LNCaP clone FGC (cell line): ENCODE results near the gene PRIM2.
"Not testable (repeated sequence)": the region's sequence is repeated elsewhere in the genome, so short reads cannot be mapped to it uniquely, and the experiment has no call there.

Experiments used
- DNase-seq: peaks from one replicate; pipeline ENCODE4 v3.0.0-alpha.2; 2011; ENCODE audit warnings: low read depth
- H3K4me3 ChIP-seq: 2 replicates; pipeline ENCODE4 v1.5.1; 2011; ENCODE audit warnings: mild to moderate bottlenecking, low read depth, low read length, control low read depth
- TF ChIP-seq, protein P1 (sequence below): IDR thresholded peaks from 2 replicates; pipeline ENCODE4 v1.5.1; 2012; ENCODE audit warnings: mild to moderate bottlenecking; ENCODE audit not compliant: control insufficient read depth, insufficient read depth; ENCODE audit errors: extremely low read depth

The PRIM2 gene

DNA sequence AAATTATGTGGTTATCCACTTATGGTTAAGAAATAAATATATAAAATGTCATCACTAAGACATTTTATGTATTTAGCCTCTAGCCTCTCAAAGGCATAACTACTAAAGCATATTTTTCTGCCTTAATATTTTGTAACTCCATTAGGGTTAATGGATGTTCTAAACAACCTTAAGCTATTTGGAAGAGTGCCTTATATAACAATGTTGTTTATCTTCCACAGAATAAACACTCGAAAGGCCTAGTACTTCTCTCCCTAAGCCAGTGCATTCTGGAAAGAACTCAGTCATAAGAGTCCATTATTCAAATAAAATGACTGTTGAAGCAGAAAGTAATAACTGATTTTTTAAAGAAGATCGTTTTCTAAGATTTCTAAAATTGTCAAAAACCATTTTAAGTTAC lies 15.0 kb upstream of the PRIM2 start:
- peak; percentile 61 for DNase-seq
- TF ChIP-seq, protein P1, sequence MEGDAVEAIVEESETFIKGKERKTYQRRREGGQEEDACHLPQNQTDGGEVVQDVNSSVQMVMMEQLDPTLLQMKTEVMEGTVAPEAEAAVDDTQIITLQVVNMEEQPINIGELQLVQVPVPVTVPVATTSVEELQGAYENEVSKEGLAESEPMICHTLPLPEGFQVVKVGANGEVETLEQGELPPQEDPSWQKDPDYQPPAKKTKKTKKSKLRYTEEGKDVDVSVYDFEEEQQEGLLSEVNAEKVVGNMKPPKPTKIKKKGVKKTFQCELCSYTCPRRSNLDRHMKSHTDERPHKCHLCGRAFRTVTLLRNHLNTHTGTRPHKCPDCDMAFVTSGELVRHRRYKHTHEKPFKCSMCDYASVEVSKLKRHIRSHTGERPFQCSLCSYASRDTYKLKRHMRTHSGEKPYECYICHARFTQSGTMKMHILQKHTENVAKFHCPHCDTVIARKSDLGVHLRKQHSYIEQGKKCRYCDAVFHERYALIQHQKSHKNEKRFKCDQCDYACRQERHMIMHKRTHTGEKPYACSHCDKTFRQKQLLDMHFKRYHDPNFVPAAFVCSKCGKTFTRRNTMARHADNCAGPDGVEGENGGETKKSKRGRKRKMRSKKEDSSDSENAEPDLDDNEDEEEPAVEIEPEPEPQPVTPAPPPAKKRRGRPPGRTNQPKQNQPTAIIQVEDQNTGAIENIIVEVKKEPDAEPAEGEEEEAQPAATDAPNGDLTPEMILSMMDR: no peak
- no peak overlapping the region for H3K4me3 ChIP-seq

DNA sequence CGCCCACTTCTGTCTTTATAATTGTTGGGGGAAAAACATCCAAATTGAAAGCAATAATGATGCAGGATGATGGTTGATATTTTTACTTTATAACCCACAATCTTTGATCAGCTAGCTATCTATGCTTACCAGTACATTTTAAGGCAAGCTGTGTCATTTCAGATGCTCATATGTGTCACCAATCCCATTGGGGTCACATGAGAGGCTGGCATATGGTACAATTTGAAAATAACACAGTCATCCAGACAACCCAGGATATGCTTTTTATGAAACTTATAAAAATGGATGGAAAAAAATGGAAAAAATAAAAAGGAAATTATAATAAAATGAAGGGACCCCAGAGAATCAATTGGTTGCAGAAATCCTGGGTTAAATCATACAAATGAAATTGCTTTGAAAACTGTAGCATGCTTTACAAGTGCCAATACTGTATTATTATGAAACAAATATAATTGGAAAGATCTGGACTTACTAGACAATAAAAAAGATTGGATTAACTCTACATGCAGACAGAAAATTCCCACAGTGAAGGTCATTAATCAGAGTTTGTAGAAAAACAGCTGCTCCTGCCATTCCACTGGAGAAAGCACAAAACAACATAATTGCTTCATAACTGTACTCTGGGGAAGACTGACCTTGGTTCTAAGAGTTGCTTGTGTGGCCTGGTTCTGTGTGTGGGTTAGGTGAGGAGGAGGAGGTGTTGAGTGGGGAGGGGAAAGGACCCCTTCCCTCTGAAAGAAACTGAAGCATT lies 13.3 kb upstream of the PRIM2 start:
- TF ChIP-seq, protein P1: no peak
- DNase-seq: no peak
- no peak overlapping the region for H3K4me3 ChIP-seq

DNA sequence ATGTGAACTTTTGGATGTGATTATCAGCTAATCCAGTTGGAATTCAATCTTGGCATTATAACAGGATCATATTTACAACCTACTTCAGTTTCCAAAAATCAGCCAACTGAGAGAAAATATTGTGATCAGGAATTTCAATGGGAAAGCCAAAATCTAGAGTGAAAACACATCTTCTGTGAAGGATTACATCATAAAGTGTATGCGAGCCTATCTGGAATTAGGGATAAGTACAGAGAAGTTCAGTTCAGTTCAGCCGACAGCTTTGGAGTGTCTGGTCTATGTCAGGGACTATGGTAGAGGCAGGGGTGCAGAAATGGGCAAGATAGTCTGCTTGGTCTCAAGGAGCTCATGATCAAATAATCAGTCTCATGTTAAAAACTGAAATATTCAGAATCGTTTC lies 12.3 kb upstream of the PRIM2 start:
- no peak for DNase-seq
- no peak overlapping the region for H3K4me3 ChIP-seq
- TF ChIP-seq, protein P1: no peak

DNA sequence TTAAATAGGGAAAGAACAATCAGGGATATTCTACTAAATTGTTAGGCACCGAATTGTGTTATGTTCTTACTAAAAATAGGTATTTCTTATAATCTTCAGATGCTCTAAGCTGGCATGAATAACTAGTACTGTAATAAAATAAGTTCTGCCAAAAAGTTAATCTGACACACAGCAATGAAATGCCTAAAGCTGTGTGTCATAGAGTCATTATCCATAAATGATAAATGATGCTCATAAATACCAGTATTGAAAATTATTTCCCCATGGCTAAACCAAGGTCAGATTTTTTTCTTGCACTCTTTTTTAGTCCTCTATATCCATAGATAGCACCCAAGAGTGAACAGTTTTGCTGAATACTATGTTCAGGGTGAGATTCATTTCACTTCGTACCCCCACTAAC lies 11.7 kb upstream of the PRIM2 start:
- TF ChIP-seq, protein P1: no peak
- DNase-seq: no peak

DNA sequence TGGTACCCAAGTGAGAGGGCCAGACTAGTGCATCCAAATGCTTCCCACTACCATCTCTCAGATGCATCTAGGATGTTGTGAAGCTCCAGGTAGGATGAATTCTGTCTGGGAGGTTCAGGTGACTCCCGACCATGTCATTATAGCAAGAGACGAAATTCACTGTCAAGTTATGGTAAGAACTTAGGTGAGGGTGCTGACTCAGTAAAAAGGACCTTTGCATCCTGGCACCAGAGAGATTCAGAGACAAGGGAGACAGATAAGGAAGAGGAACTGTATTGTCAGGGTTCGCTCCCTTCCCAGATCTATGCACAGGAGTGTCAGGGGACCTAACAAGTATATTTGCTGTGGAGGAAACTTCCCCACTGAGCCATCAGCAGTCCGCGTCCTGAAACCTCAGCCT lies 11.2 kb upstream of the PRIM2 start:
- no peak overlapping the region for H3K4me3 ChIP-seq
- TF ChIP-seq, protein P1: no peak
- DNase-seq: no peak

More for the DNA sequence above, 11.7 kb upstream of the PRIM2 start:
- H3K4me3 ChIP-seq: no peak overlapping the region

DNA sequence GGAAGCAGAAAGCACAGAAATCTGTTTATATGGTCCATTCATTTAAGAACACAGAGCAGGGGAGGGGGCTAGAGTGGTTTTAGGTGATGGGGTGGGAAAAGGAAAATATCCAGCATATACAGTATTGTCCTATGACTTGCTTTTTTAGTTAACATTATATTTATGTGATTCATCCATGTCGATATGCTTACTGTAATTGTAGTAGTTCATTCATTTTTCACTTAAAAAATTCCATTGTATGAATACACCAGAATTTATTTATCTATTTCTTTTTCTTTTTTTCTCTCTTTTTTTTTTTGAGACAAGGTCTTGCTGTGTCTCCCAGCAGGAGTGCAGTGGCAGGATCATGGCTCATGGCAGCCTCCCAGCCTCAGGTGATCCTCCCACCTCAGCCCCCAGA lies 9.6 kb upstream of the PRIM2 start:
- no peak for DNase-seq
- no peak overlapping the region for H3K4me3 ChIP-seq
- TF ChIP-seq, protein P1: no peak

DNA sequence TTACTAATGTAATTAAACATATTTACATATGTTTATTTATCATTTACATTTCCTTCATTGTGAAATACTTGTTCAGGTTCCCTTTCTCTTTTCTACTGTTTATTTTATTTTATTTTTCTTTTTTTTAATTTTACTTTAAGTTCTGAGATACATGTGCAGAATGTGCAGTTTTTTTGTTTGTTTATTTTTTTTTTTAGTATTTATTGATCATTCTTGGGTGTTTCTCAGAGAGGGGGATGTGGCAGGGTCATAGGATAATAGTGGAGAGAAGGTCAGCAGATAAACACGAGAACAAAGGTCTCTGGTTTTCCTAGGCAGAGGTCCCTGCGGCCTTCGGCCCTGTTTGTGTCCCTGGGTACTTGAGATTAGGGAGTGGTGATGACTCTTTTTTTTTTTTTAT lies 8.7 kb upstream of the PRIM2 start:
- not testable (repeated sequence) for H3K4me3 ChIP-seq, DNase-seq

DNA sequence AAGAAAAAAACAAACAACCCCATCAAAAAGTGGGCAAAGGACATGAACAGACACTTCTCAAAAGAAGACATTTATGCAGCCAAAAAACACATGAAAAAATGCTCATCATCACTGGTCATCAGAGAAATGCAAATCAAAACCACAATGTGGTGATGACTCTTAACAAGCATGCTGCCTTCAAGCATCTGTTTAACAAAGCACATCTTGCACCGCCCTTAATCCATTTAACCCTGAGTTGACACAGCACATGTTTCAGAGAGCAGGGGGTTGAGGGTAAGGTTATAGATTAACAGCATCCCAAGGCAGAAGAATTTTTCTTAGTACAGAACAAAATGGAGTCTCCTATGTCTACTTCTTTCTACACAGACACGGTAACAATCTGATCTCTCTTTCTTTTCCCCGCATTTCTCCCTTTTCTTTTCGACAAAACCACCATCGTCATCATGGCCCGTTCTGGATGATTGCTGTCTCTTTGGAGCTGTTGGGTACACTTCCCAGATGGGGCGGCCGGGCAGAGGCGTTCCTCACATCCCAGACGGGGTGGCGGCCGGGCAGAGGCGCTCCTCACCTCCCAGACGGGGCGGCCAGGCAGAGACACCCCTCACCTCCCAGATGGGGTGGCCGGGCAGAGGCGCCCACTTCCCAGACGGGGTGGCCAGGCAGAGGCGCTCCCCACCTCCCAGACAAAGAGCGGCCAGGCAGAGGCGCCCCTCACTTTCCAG lies 7.2 kb upstream of the PRIM2 start:
- DNase-seq, H3K4me3 ChIP-seq: not testable (repeated sequence)
